H9 (cell line): Measurements from ENCODE around the gene LAX1. TPM values are rescaled to one million over a fixed set of nuclear protein-coding genes. Genes with fewer than 3 reads are reported as not detected.

Experiments used
- DNase-seq: peaks from one replicate; pipeline ENCODE4 v3.0.0-alpha.2; 2017
- H2AFZ ChIP-seq: one replicate; pipeline ENCODE4 v1.6.1; 2013; ENCODE audit warnings: mild to moderate bottlenecking, low read length, control low read depth, moderate library complexity
- H2AK5ac ChIP-seq: 2 replicates; pipeline ENCODE4 v1.6.1; 2013; ENCODE audit warnings: low read length, control low read depth, mixed read lengths; ENCODE audit not compliant: insufficient read length
- H2BK120ac ChIP-seq: one replicate; pipeline ENCODE4 v1.6.1; 2013; ENCODE audit warnings: low read depth, mild to moderate bottlenecking, low read length, control low read depth, inconsistent platforms; ENCODE audit not compliant: poor library complexity, severe bottlenecking
- H2BK12ac ChIP-seq: 2 replicates; pipeline ENCODE4 v1.6.1; 2013; ENCODE audit warnings: low read length, control low read depth, mixed read lengths, low read depth; ENCODE audit not compliant: insufficient read length
- H2BK15ac ChIP-seq: 2 replicates; pipeline ENCODE4 v1.6.1; 2013; ENCODE audit warnings: low read depth, low read length, control low read depth
- H2BK20ac ChIP-seq: one replicate; pipeline ENCODE4 v1.6.1; 2013; ENCODE audit warnings: low read depth, mild to moderate bottlenecking, low read length, control low read depth, inconsistent platforms; ENCODE audit not compliant: poor library complexity, severe bottlenecking
- H2BK5ac ChIP-seq: 2 replicates; pipeline ENCODE4 v1.6.1; 2013; ENCODE audit warnings: low read length, control low read depth, mixed read lengths; ENCODE audit not compliant: insufficient read length
- H3K14ac ChIP-seq: 2 replicates; pipeline ENCODE4 v1.6.1; 2013; ENCODE audit warnings: low read length, control low read depth; ENCODE audit not compliant: insufficient read depth
- H3K18ac ChIP-seq: 2 replicates; pipeline ENCODE4 v1.6.1; 2013; ENCODE audit warnings: low read depth, mild to moderate bottlenecking, mixed read lengths, low read length, control low read depth; ENCODE audit not compliant: insufficient read length
- H3K23ac ChIP-seq: 2 replicates; pipeline ENCODE4 v1.6.1; 2013; ENCODE audit warnings: low read length, control low read depth, mixed read lengths, low read depth; ENCODE audit not compliant: insufficient read length
- H3K23me2 ChIP-seq: 2 replicates; pipeline ENCODE4 v1.6.1; 2013; ENCODE audit warnings: low read depth, mild to moderate bottlenecking, mixed read lengths, low read length, control low read depth; ENCODE audit not compliant: insufficient read length, poor library complexity, severe bottlenecking
- H3K27ac ChIP-seq: 2 replicates; pipeline ENCODE4 v1.5.1; 2013; ENCODE audit warnings: low read length, control low read depth, mixed read lengths, low read depth; ENCODE audit not compliant: insufficient read length
- H3K27me3 ChIP-seq: 2 replicates; pipeline ENCODE4 v1.6.1; 2013; ENCODE audit warnings: low read length, control low read depth, inconsistent platforms; ENCODE audit not compliant: insufficient read depth
- H3K4ac ChIP-seq: 2 replicates; pipeline ENCODE4 v1.6.1; 2013; ENCODE audit warnings: low read depth, mild to moderate bottlenecking, control low read depth, inconsistent platforms, low read length, moderate library complexity
- H3K4me1 ChIP-seq: 2 replicates; pipeline ENCODE4 v1.6.1; 2013; ENCODE audit warnings: low read length, control low read depth, inconsistent platforms; ENCODE audit not compliant: insufficient read depth
- H3K4me2 ChIP-seq: 2 replicates; pipeline ENCODE4 v1.6.1; 2013; ENCODE audit warnings: low read length, control low read depth, mixed read lengths; ENCODE audit not compliant: insufficient read length, insufficient read depth
- H3K56ac ChIP-seq: 2 replicates; pipeline ENCODE4 v1.6.1; 2013; ENCODE audit warnings: low read depth, mild to moderate bottlenecking, mixed read lengths, low read length, control low read depth; ENCODE audit not compliant: insufficient read length
- H3K79me1 ChIP-seq: 2 replicates; pipeline ENCODE4 v1.6.1; 2013; ENCODE audit warnings: low read depth, mild to moderate bottlenecking, moderate library complexity, low read length, control low read depth, inconsistent platforms; ENCODE audit not compliant: insufficient read depth, poor library complexity, severe bottlenecking
- H3K79me2 ChIP-seq: 2 replicates; pipeline ENCODE4 v1.6.1; 2013; ENCODE audit warnings: low read length, control low read depth, inconsistent platforms; ENCODE audit not compliant: insufficient read depth
- H3K9ac ChIP-seq: 2 replicates; pipeline ENCODE4 v1.6.1; 2013; ENCODE audit warnings: low read length, control low read depth, mixed read lengths; ENCODE audit not compliant: insufficient read length; ENCODE audit errors: extremely low read depth
- H3K9me3 ChIP-seq: one replicate; pipeline ENCODE4 v1.6.1; 2013; ENCODE audit warnings: low read depth, low read length, inconsistent platforms; ENCODE audit not compliant: control insufficient read depth
- H3T11ph ChIP-seq: one replicate; pipeline ENCODE4 v1.6.1; 2013; ENCODE audit warnings: mild to moderate bottlenecking, low read length, control low read depth, inconsistent platforms
- H4K20me1 ChIP-seq: one replicate; pipeline ENCODE4 v1.6.1; 2013; ENCODE audit not compliant: control insufficient read depth, insufficient read length, insufficient read depth
- H4K5ac ChIP-seq: 2 replicates; pipeline ENCODE4 v1.6.1; 2013; ENCODE audit warnings: low read depth, mild to moderate bottlenecking, mixed read lengths, low read length, control low read depth; ENCODE audit not compliant: insufficient read length
- H4K8ac ChIP-seq: replicated peaks from 2 replicates; pipeline ENCODE4 v1.6.1; 2013; ENCODE audit warnings: low read length, control low read depth, mixed read lengths, low read depth; ENCODE audit not compliant: insufficient read length
- H4K91ac ChIP-seq: 2 replicates; pipeline ENCODE4 v1.6.1; 2013; ENCODE audit warnings: low read depth, mild to moderate bottlenecking, moderate library complexity, mixed read lengths, low read length, control low read depth; ENCODE audit not compliant: insufficient read length
- H3K27ac Mint-ChIP-seq, 3 experiments: 2 replicates in 2 of 3; 3 replicates in 1 of 3; pipeline ENCODE4 v1.8.0; 2020 to 2021; ENCODE audit warnings: mixed read lengths in 3 of 3, mild to moderate bottlenecking in 1 of 3, moderate library complexity in 1 of 3
- H3K27me3 Mint-ChIP-seq: 2 replicates; pipeline ENCODE4 v1.8.0; 2021; ENCODE audit warnings: low read depth, mild to moderate bottlenecking, moderate library complexity, mixed read lengths
- H3K36me3 Mint-ChIP-seq, 3 experiments: 2 replicates in 2 of 3; 3 replicates in 1 of 3; pipeline ENCODE4 v1.8.0; 2020 to 2021; ENCODE audit warnings: low read depth in 3 of 3, mixed read lengths in 3 of 3; ENCODE audit not compliant: insufficient read depth in 1 of 3
- H3K4me1 Mint-ChIP-seq, 2 experiments: 2 replicates each; pipeline ENCODE4 v1.8.0; 2020; ENCODE audit warnings: mixed read lengths in 2 of 2
- H3K4me3 Mint-ChIP-seq, 2 experiments: 2 replicates in 1 of 2; 3 replicates in 1 of 2; pipeline ENCODE4 v1.8.0; 2020 to 2021; ENCODE audit warnings: mild to moderate bottlenecking in 2 of 2, mixed read lengths in 2 of 2, moderate library complexity in 1 of 2
- H3K9me3 Mint-ChIP-seq, 2 experiments: 2 replicates in 1 of 2; 3 replicates in 1 of 2; pipeline ENCODE4 v1.8.0; 2020; ENCODE audit warnings: mild to moderate bottlenecking in 2 of 2, mixed read lengths in 2 of 2, moderate library complexity in 1 of 2
- WGBS: extraction: QIAGEN DNeasy Blood & Tissue Kit; methylation state at CpG from one replicate; pipeline ENCODE4 v1.1.7; 2013; ENCODE audit warnings: missing lambda C conversion rate, low lambda C conversion rate, mixed read lengths; ENCODE audit not compliant: insufficient read length; ENCODE audit errors: extremely low coverage; 5-methylcytosine and 5-hydroxymethylcytosine counted together
- total RNA-seq: library from RNA; stranded (reverse); gene quantifications from 2 replicates; pipeline ENCODE4 v1.2.1, GENCODE V29; 2021
- TF ChIP-seq, protein P1 (sequence below): fragments of 200-600 bp; sonication (generic); conservative IDR thresholded peaks from 3 replicates; pipeline ENCODE4 v1.8.0; 2021; ENCODE audit warnings: antibody characterized with exemption, mild to moderate bottlenecking

Gene LAX1
- total RNA-seq, 1 experiment from 2014 or later = not detected

DNA sequence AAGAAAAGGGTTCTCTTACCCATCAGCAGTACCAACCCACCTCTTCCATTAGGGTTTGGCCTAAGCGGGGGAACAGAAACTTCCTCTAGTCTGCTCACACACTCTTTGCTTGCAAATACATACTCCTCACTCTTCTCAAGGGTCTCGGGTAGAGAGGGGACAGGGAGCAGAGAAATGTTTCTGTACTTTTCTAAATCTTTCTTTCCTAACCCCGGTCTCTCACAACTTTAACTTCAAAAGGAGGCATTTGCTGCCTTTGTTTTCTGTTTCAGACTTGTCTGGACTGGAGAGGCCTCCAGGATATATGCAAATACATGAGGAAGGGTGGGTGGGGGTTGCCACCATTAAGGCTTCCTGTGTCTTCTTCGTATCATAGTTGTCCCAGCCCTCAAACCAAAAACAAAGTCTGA, 10.5 kb upstream of the LAX1 start:
- Histone ChIP-seq H2AFZ (peak overlapping the region; percentile 89), H3T11ph (no peak overlapping the region), H4K20me1 (no peaks in the 10 kb centered on the region), H2BK15ac (no peak overlapping the region), H3K27me3 (no peaks in the 10 kb centered on the region), H4K5ac (no peak overlapping the region), H3K18ac (no peak overlapping the region), H2AK5ac (no peak overlapping the region), H3K56ac (no peak overlapping the region), H3K23me2 (no peaks in the 10 kb centered on the region), H3K9ac (no peak overlapping the region), H2BK5ac (no peak overlapping the region), H3K14ac (no peak overlapping the region), H2BK20ac (no peak overlapping the region), H2BK120ac (no peak overlapping the region), H3K79me1 (no peaks in the 10 kb centered on the region), H3K4ac (no peak overlapping the region), H3K23ac (no peak overlapping the region), H3K27ac (no peak overlapping the region), H2BK12ac (no peak overlapping the region), H3K79me2 (no peaks in the 10 kb centered on the region), H3K4me1 (no peaks in the 10 kb centered on the region; the same call in 1 of the 2 replicates), H4K91ac (no peak overlapping the region), H3K9me3 (no peaks in the 10 kb centered on the region), H4K8ac (no peak overlapping the region), H3K4me2 (no peak overlapping the region)
- no peaks in the 10 kb centered on the region; a peak in 1 of 5 replicates for H3K9me3 Mint-ChIP-seq
- TF ChIP-seq, protein P1, sequence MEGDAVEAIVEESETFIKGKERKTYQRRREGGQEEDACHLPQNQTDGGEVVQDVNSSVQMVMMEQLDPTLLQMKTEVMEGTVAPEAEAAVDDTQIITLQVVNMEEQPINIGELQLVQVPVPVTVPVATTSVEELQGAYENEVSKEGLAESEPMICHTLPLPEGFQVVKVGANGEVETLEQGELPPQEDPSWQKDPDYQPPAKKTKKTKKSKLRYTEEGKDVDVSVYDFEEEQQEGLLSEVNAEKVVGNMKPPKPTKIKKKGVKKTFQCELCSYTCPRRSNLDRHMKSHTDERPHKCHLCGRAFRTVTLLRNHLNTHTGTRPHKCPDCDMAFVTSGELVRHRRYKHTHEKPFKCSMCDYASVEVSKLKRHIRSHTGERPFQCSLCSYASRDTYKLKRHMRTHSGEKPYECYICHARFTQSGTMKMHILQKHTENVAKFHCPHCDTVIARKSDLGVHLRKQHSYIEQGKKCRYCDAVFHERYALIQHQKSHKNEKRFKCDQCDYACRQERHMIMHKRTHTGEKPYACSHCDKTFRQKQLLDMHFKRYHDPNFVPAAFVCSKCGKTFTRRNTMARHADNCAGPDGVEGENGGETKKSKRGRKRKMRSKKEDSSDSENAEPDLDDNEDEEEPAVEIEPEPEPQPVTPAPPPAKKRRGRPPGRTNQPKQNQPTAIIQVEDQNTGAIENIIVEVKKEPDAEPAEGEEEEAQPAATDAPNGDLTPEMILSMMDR = no peak
- DNase-seq = no peak
- H3K27ac Mint-ChIP-seq = peak overlapping the region in 1 of 3 experiments; percentile 4; a peak in 1 of 7 replicates
- H3K4me3 Mint-ChIP-seq = no peak overlapping the region
- H3K36me3 Mint-ChIP-seq = no peaks in the 10 kb centered on the region
- peaks cover 6 to 9% of the 10 kb centered on the region in 2 experiments; a peak in 3 of 4 replicates for H3K4me1 Mint-ChIP-seq
- H3K27me3 Mint-ChIP-seq = no peaks in the 10 kb centered on the region
- WGBS = no CpG with 5 or more reads among the region's 4 CpGs
